ENCODE results near the gene ADAMTS2. TPM values are rescaled to one million over a fixed set of nuclear protein-coding genes. Genes with fewer than 3 reads are reported as not detected.

The ADAMTS2 gene
- total RNA-seq, 1 donor from 2014 or later: 7.7 TPM

DNA sequence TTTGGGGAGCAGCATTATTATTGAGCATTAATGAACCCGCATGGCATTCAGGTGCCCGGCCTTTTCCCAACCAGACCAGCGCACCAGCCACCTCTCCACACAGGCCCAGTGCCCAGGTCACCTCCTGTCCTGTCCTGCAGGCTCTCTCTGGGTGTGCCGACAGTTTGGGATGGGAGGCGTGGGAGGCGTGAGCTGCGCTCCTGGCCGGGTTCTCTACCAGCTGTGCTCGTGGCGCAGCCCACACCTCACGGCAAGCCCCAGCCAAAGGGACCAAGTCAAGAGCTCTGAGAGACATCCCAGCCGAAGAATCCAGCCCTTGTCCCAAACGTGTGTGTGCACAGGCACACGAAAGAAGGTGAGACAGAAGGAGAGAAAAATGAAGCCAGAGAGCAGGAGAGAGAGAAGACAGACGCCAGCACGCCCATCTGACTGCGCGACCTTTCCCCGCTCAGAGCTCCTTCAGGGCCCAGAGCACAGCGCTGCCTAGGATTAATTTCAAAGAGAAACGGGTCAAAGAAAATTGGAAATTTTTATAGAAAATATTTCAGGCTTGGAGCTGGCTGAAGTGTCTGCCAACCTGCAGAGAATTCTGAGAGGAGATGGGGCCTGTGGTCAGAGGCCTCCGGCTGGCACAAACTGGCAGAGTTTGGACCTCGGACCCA, 81.7 kb downstream of the ADAMTS2 start:
- Mint-ChIP-seq H3K27ac (no peak overlapping the region), H3K36me3 (no peaks in the 10 kb centered on the region), H3K4me3 (no peak overlapping the region), H3K9me3 (no peaks in the 10 kb centered on the region), H3K4me1 (ENCODE audit: unreplicated experiment) (peaks cover 12% of the 10 kb centered on the region), H3K27me3 (peaks cover 4% of the 10 kb centered on the region)
- peak; percentile 56 for DNase-seq (ENCODE audit: extremely low spot score, unreplicated experiment)
- no peak for TF ChIP-seq CTCF (conservative IDR thresholded peaks at IDR 0.05)

DNA sequence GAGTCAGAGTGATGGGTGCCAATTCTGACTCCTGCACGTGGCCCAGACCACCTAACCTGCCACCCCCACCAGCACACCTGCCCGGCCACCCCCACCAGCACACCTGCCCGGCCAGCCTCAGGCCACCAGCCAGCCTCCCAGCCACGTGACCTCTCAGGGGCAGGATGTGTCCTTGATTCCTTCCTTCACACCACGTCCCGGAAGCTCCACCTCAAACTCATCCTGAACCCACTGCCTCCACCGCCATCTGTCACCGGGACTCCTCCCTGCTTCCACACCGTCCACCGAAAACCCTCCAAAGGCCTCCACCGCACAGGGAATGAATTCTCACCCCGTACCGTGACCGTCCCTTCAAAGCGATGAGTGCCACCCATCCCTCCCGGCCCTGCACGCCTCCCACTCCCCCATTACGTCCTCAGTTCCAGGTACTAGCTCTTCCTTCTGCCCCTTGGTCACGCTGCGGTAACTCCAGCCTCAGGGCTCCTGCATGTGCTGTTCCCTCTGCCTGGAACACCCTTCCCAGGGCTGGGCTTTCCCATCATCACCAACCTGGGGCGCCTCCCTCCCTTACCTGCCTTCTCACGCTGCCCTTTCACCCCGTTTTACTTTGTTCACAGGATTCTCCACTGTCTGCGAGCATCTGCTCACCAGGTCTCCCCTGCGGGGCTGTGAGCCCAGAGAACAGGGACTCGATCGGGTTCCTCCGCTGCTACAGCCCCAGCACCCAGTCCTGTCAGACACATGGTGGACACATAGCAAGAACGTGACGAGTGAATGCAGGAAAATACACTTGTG, 82.9 kb downstream of the ADAMTS2 start:
- no peak for TF ChIP-seq CTCF (conservative IDR thresholded peaks at IDR 0.05)
- Mint-ChIP-seq H3K4me3 (no peak overlapping the region), H3K27me3 (peaks cover 4% of the 10 kb centered on the region), H3K9me3 (no peaks in the 10 kb centered on the region), H3K4me1 (ENCODE audit: unreplicated experiment) (peaks cover 12% of the 10 kb centered on the region), H3K27ac (no peak overlapping the region), H3K36me3 (no peaks in the 10 kb centered on the region)
- peak; percentile 61 for DNase-seq (ENCODE audit: extremely low spot score, unreplicated experiment)

- Mint-ChIP-seq H3K27ac (no peak overlapping the region), H3K4me1 (ENCODE audit: unreplicated experiment) (peaks cover 12% of the 10 kb centered on the region), H3K4me3 (no peak overlapping the region), H3K36me3 (no peaks in the 10 kb centered on the region), H3K9me3 (no peaks in the 10 kb centered on the region), H3K27me3 (peaks cover 4% of the 10 kb centered on the region)
- DNase-seq (ENCODE audit: extremely low spot score, unreplicated experiment): peak; percentile 72
- peak; percentile 66 for TF ChIP-seq CTCF (conservative IDR thresholded peaks at IDR 0.05)
These were observed 83.7 kb downstream of the ADAMTS2 start for GRCh38 chr5:179261301-179262125.

- DNase-seq (ENCODE audit: extremely low spot score, unreplicated experiment): peak; percentile 51
- no peak overlapping the region for H3K4me3 Mint-ChIP-seq
- H3K27me3 Mint-ChIP-seq: peaks cover 4% of the 10 kb centered on the region
- peaks cover 8% of the 10 kb centered on the region for H3K4me1 Mint-ChIP-seq (ENCODE audit: unreplicated experiment)
- no peak for TF ChIP-seq CTCF (conservative IDR thresholded peaks at IDR 0.05)
- H3K27ac Mint-ChIP-seq: no peak overlapping the region
- H3K36me3 Mint-ChIP-seq: no peaks in the 10 kb centered on the region
- H3K9me3 Mint-ChIP-seq: no peaks in the 10 kb centered on the region
These were observed 84.8 kb downstream of the ADAMTS2 start for GRCh38 chr5:179260324-179261070.

DNA sequence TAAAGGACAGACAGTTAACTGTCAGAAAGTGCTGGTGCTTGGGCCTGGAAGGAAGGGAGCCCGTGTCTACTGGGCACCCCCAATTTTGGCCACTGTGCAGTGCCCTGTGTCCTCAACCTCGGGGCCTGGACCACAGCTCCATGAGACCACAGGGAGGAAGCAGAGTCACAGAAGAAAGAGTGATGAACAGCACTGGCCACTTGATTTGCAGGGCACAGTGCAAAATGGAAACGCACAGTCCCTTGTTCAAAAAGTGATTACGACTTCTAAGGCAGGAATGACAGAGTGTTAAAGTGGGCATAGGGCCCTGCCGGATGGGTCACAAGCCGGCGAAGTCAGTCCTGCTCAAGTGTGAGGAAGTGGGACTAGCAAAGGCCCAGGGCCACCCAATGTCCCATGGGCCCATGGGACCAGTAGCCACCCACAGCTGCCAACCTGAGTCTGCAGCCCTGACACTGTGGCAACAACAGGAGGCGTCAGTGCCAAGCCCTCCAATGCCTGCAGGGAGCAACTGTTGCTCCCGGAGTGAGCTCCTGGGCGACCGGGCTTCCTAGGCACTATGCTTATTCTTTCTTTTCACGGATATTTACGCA, 85.4 kb downstream of the ADAMTS2 start:
- Mint-ChIP-seq H3K9me3 (no peaks in the 10 kb centered on the region), H3K4me3 (no peak overlapping the region), H3K4me1 (ENCODE audit: unreplicated experiment) (peaks cover 8% of the 10 kb centered on the region), H3K27me3 (peaks cover 4% of the 10 kb centered on the region), H3K36me3 (no peaks in the 10 kb centered on the region), H3K27ac (no peak overlapping the region)
- no peak for TF ChIP-seq CTCF (conservative IDR thresholded peaks at IDR 0.05)
- DNase-seq (ENCODE audit: extremely low spot score, unreplicated experiment): peak; percentile 54
